GM12878 (cell line): Measurements from ENCODE around the gene B3GALT5. TPM values are rescaled to one million over a fixed set of nuclear protein-coding genes. Genes with fewer than 3 reads are reported as not detected.

Experiments
- ATAC-seq: fragments of 200-7000 bp; cut with Tn5 transposase; 3 replicates; pipeline ENCODE4 v1.9.1; 2020; ENCODE audit warnings: mild to moderate bottlenecking, moderate library complexity
- BruUV-seq: library from RNA; stranded (reverse); fragments of 400-500 nt; replicated peaks from 2 replicates; lab custom pipeline; 2021; lab: Mats Ljungman, UMichigan
- CTCF ChIA-PET: fragments of 300-600 bp; sonication (Branson Sonifier 250); formaldehyde crosslinking; extraction: SDS; loops from one replicate; lab custom pipeline; 2021; ENCODE audit warnings: inconsistent platforms; lab: Yijun Ruan, JAX
- POLR2A ChIA-PET: fragments of 350-600 bp; formaldehyde crosslinking; extraction: SDS; loops from one replicate; lab custom pipeline; 2021; ENCODE audit warnings: inconsistent platforms; lab: Charles Lee
- RAD21 ChIA-PET: fragments of 300-600 bp; sonication (Branson Sonifier 250); formaldehyde crosslinking; loops from one replicate; lab custom pipeline; 2023; ENCODE audit warnings: antibody characterized with exemption; ENCODE audit not compliant: unreplicated experiment; lab: Charles Lee
- SMC1A ChIA-PET: fragments of 300-600 bp; sonication (Branson Sonifier 250); formaldehyde crosslinking; loops from one replicate; lab custom pipeline; 2023; ENCODE audit not compliant: unreplicated experiment, uncharacterized antibody; lab: Charles Lee
- DNase-seq: peaks from one replicate; pipeline ENCODE4 v3.0.0-alpha.2; 2011; ENCODE audit warnings: low read depth, low spot score
- FAIRE-seq: peaks from 3 replicates; lab custom pipeline; 2011; peaks lifted over from hg19 to GRCh38; lab: Jason Lieb, UNC
- H2AFZ ChIP-seq: 2 replicates; pipeline ENCODE4 v1.6.0; 2011; ENCODE audit warnings: low read depth, low read length, control low read depth; ENCODE audit not compliant: control insufficient read depth
- H3K27ac ChIP-seq: 2 replicates; pipeline ENCODE4 v1.5.1; 2011; ENCODE audit warnings: control low read depth; ENCODE audit not compliant: control insufficient read depth, insufficient read depth
- H3K27me3 ChIP-seq, 2 experiments: replicated peaks in 1 of 2; 2 replicates each; pipeline versions ENCODE4 v1.6.0 to v1.6.1; 2011; ENCODE audit warnings: low read length in 1 of 2; ENCODE audit not compliant: control insufficient read depth in 2 of 2, insufficient read depth in 2 of 2
- H3K36me3 ChIP-seq, 2 experiments: 2 replicates each; pipeline ENCODE4 v1.5.1; 2011; ENCODE audit warnings: low read length in 1 of 2; ENCODE audit not compliant: control insufficient read depth in 2 of 2, insufficient read depth in 2 of 2
- H3K4me1 ChIP-seq: 2 replicates; pipeline ENCODE4 v1.6.1; 2011; ENCODE audit warnings: mild to moderate bottlenecking, low read length, moderate library complexity, mixed read lengths; ENCODE audit not compliant: control insufficient read depth, insufficient read depth
- H3K4me2 ChIP-seq: 2 replicates; pipeline ENCODE4 v1.6.0; 2011; ENCODE audit warnings: control low read depth; ENCODE audit not compliant: control insufficient read depth, insufficient read depth
- H3K4me3 ChIP-seq: fragments of 200-600 bp; sonication (generic); 2 replicates; pipeline ENCODE4 v1.5.1; 2016
- H3K79me2 ChIP-seq: 2 replicates; pipeline ENCODE4 v1.6.0; 2011; ENCODE audit warnings: low read length; ENCODE audit not compliant: control insufficient read depth, insufficient read depth
- H3K9ac ChIP-seq: 2 replicates; pipeline ENCODE4 v1.8.0; 2011; ENCODE audit warnings: low read length, control low read depth, mixed read lengths; ENCODE audit not compliant: control insufficient read depth, insufficient read depth
- H3K9me3 ChIP-seq: replicated peaks from 3 replicates; pipeline ENCODE4 v1.5.1; 2011; ENCODE audit warnings: mild to moderate bottlenecking, low read length; ENCODE audit not compliant: control insufficient read depth, insufficient read depth
- H4K20me1 ChIP-seq: 2 replicates; pipeline ENCODE4 v1.6.0; 2011; ENCODE audit not compliant: control insufficient read depth, insufficient read depth
- BHLHE40 ChIP-seq, 2 experiments: fragments of 450-650 bp in 1 of 2; IDR thresholded peaks; 2 replicates each; pipeline ENCODE4 v1.6.1; 2011 to 2017; ENCODE audit warnings: low read depth in 2 of 2, borderline replicate concordance in 1 of 2, improper control_type of control experiment in 1 of 2, low read length in 1 of 2, mild to moderate bottlenecking in 1 of 2
- CREB1 ChIP-seq: IDR thresholded peaks from 2 replicates; pipeline ENCODE4 v1.6.1; 2012; ENCODE audit warnings: low read depth, mild to moderate bottlenecking, inconsistent platforms
- ETV6 ChIP-seq, 2 experiments: fragments of 450-650 bp in 1 of 2; IDR thresholded peaks in 1 of 2; conservative IDR thresholded peaks in 1 of 2; 2 replicates each; pipeline ENCODE4 v1.6.1; 2014; ENCODE audit warnings: antibody characterized with exemption in 1 of 2, borderline replicate concordance in 1 of 2, low read depth in 1 of 2, mild to moderate bottlenecking in 1 of 2, moderate library complexity in 1 of 2
- HDGF ChIP-seq: fragments of 450-650 bp; IDR thresholded peaks from 2 replicates; pipeline ENCODE4 v1.6.1; 2016; ENCODE audit warnings: antibody characterized with exemption
- JUND ChIP-seq: IDR thresholded peaks from 2 replicates; pipeline ENCODE4 v1.6.1; 2012; ENCODE audit warnings: low read depth, mild to moderate bottlenecking, low read length, improper control_type of control experiment, moderate library complexity
- POU2F2 ChIP-seq: IDR thresholded peaks from 3 replicates; pipeline ENCODE4 v1.6.1; 2011; ENCODE audit warnings: low read depth, mild to moderate bottlenecking, low read length, borderline replicate concordance
- RFX5 ChIP-seq: IDR thresholded peaks from 2 replicates; pipeline ENCODE4 v1.6.1; 2011; ENCODE audit warnings: low read depth, low read length, improper control_type of control experiment
- TAF1 ChIP-seq: IDR thresholded peaks from 2 replicates; pipeline ENCODE4 v1.6.1; 2011; ENCODE audit warnings: mild to moderate bottlenecking, low read depth, low read length, borderline replicate concordance
- WRNIP1 ChIP-seq: IDR thresholded peaks from 2 replicates; pipeline ENCODE4 v1.6.1; 2011; ENCODE audit warnings: low read depth, low read length, improper control_type of control experiment, borderline replicate concordance
- ZZZ3 ChIP-seq: IDR thresholded peaks from 2 replicates; pipeline ENCODE4 v1.6.1; 2011; ENCODE audit warnings: low read depth; ENCODE audit not compliant: control insufficient read depth, insufficient read length
- WGBS: methylation state at CpG from one replicate; pipeline ENCODE4 v1.1.6; 2016; ENCODE audit warnings: low lambda C conversion rate; ENCODE audit not compliant: insufficient replicate concordance, insufficient coverage; ENCODE audit errors: missing lambda C conversion rate; 5-methylcytosine and 5-hydroxymethylcytosine counted together
- in situ Hi-C: fragments of 300-500 bp; cut with MboI; formaldehyde crosslinking; loops from 9 replicates; pipeline ENCODE4 v1.14.3; 2018; ENCODE audit warnings: mixed read lengths
- intact Hi-C: fragments of 100-400 bp; cut with micrococcal nuclease; formaldehyde crosslinking; loops from one replicate; pipeline ENCODE4 v1.14.2; 2022; ENCODE audit not compliant: unreplicated experiment
- polyA plus RNA-seq, 11 experiments: library from polyadenylated mRNA; depleted of rRNA in 4 of 11; unstranded in 6 of 11; stranded (reverse) in 5 of 11; fragments of >200 nt; fragmentation: Nextera tagmentation in 4 of 11; fragmentation: Illumina TruSeq in 1 of 11; extraction: Ambion mirVana in 4 of 11; extraction: Trizol in 1 of 11; gene quantifications; 1 replicate in 1 of 11; 2 replicates in 10 of 11; pipeline versions ENCODE4 v1.2.1 to v1.2.3, GENCODE V29; 2011 to 2016; ENCODE audit warnings: inconsistent platforms in 2 of 11, missing spikeins in 2 of 11, low read depth in 1 of 11
- total RNA-seq, 4 experiments: library from RNA; depleted of rRNA in 3 of 4; stranded (reverse); fragments of >200 nt in 3 of 4; fragmentation: Illumina TruSeq in 1 of 4; extraction: Trizol in 1 of 4; gene quantifications; 2 replicates each; pipeline versions ENCODE4 v1.2.1 to v1.2.3, GENCODE V29; 2013 to 2021
- TF ChIP-seq, protein P1 (sequence below): fragments of 450-650 bp; IDR thresholded peaks from 2 replicates; pipeline ENCODE4 v1.6.1; 2016; ENCODE audit warnings: mild to moderate bottlenecking
- TF ChIP-seq, protein P2 (sequence below): fragments of 450-650 bp; IDR thresholded peaks from 2 replicates; pipeline ENCODE4 v1.6.1; 2016; ENCODE audit warnings: mild to moderate bottlenecking
- TF ChIP-seq, protein P3 (sequence below): fragments of 450-650 bp; IDR thresholded peaks from 2 replicates; pipeline ENCODE4 v1.6.1; 2017; ENCODE audit warnings: mild to moderate bottlenecking, moderate library complexity
- TF ChIP-seq, protein P4 (sequence below): IDR thresholded peaks from 2 replicates; pipeline ENCODE4 v1.6.1; 2011; ENCODE audit warnings: mild to moderate bottlenecking, low read depth, low read length, moderate library complexity; ENCODE audit not compliant: insufficient replicate concordance
- TF ChIP-seq, protein P5 (sequence below): fragments of 450-650 bp; IDR thresholded peaks from 2 replicates; pipeline ENCODE4 v1.6.1; 2017; ENCODE audit warnings: low read depth, mild to moderate bottlenecking, moderate library complexity

Gene B3GALT5
- total and polyA plus RNA-seq, 10 of the 15 experiments (the other 5 are each of a cell fraction or from before 2014, with no cell fraction given), result 0.03 to 0.04 TPM; not detected in 8

DNA sequence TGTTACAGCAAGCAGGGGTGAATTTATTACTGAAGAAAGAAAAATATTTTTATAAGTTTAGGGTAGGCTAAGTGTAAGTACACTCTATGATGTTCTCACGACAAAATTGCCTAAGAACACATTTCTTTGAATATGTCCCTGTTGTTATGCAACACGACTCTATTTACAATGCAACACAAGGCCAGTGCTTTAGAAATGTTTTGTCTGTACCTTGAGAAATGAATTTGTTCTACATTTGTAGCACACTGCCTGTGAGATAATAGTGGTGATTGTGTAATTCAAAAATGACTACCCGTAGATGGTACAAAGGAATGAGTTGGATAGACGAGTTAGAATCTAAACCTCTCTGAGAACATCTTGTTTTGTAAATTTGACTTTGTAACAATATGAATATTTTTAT lies 68.5 kb downstream of the B3GALT5 start:
- H3K4me2 ChIP-seq, result no peak overlapping the region
- TF ChIP-seq, protein P1, sequence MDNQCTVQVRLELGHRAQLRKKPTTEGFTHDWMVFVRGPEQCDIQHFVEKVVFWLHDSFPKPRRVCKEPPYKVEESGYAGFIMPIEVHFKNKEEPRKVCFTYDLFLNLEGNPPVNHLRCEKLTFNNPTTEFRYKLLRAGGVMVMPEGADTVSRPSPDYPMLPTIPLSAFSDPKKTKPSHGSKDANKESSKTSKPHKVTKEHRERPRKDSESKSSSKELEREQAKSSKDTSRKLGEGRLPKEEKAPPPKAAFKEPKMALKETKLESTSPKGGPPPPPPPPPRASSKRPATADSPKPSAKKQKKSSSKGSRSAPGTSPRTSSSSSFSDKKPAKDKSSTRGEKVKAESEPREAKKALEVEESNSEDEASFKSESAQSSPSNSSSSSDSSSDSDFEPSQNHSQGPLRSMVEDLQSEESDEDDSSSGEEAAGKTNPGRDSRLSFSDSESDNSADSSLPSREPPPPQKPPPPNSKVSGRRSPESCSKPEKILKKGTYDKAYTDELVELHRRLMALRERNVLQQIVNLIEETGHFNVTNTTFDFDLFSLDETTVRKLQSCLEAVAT, result no peak
- TF ChIP-seq BHLHE40 (IDR thresholded peaks at IDR 0.05; ENCODE audit: borderline replicate concordance in 1 of 2, low read depth in 2 of 2, low read length in 1 of 2), result no peak
- TF ChIP-seq CREB1, result no peak
- TF ChIP-seq JUND, result no peak
- no peak for TF ChIP-seq RFX5
- TF ChIP-seq, protein P2, sequence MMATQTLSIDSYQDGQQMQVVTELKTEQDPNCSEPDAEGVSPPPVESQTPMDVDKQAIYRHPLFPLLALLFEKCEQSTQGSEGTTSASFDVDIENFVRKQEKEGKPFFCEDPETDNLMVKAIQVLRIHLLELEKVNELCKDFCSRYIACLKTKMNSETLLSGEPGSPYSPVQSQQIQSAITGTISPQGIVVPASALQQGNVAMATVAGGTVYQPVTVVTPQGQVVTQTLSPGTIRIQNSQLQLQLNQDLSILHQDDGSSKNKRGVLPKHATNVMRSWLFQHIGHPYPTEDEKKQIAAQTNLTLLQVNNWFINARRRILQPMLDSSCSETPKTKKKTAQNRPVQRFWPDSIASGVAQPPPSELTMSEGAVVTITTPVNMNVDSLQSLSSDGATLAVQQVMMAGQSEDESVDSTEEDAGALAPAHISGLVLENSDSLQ, result no peak
- TF ChIP-seq ZZZ3, result no peak
- TF ChIP-seq, protein P3, sequence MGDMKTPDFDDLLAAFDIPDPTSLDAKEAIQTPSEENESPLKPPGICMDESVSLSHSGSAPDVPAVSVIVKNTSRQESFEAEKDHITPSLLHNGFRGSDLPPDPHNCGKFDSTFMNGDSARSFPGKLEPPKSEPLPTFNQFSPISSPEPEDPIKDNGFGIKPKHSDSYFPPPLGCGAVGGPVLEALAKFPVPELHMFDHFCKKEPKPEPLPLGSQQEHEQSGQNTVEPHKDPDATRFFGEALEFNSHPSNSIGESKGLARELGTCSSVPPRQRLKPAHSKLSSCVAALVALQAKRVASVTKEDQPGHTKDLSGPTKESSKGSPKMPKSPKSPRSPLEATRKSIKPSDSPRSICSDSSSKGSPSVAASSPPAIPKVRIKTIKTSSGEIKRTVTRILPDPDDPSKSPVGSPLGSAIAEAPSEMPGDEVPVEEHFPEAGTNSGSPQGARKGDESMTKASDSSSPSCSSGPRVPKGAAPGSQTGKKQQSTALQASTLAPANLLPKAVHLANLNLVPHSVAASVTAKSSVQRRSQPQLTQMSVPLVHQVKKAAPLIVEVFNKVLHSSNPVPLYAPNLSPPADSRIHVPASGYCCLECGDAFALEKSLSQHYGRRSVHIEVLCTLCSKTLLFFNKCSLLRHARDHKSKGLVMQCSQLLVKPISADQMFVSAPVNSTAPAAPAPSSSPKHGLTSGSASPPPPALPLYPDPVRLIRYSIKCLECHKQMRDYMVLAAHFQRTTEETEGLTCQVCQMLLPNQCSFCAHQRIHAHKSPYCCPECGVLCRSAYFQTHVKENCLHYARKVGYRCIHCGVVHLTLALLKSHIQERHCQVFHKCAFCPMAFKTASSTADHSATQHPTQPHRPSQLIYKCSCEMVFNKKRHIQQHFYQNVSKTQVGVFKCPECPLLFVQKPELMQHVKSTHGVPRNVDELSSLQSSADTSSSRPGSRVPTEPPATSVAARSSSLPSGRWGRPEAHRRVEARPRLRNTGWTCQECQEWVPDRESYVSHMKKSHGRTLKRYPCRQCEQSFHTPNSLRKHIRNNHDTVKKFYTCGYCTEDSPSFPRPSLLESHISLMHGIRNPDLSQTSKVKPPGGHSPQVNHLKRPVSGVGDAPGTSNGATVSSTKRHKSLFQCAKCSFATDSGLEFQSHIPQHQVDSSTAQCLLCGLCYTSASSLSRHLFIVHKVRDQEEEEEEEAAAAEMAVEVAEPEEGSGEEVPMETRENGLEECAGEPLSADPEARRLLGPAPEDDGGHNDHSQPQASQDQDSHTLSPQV, result no peak
- TF ChIP-seq POU2F2, result no peak
- no peak for TF ChIP-seq ETV6 (conservative IDR thresholded peaks at IDR 0.05 in 1 of 2, IDR thresholded peaks at IDR 0.05 in 1 of 2; ENCODE audit: borderline replicate concordance in 1 of 2, low read depth in 1 of 2)
- TF ChIP-seq HDGF, result no peak
- TF ChIP-seq WRNIP1, result no peak
- TF ChIP-seq, protein P4, sequence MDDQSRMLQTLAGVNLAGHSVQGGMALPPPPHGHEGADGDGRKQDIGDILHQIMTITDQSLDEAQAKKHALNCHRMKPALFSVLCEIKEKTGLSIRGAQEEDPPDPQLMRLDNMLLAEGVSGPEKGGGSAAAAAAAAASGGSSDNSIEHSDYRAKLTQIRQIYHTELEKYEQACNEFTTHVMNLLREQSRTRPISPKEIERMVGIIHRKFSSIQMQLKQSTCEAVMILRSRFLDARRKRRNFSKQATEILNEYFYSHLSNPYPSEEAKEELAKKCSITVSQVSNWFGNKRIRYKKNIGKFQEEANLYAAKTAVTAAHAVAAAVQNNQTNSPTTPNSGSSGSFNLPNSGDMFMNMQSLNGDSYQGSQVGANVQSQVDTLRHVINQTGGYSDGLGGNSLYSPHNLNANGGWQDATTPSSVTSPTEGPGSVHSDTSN, result no peak
- TF ChIP-seq, protein P5, sequence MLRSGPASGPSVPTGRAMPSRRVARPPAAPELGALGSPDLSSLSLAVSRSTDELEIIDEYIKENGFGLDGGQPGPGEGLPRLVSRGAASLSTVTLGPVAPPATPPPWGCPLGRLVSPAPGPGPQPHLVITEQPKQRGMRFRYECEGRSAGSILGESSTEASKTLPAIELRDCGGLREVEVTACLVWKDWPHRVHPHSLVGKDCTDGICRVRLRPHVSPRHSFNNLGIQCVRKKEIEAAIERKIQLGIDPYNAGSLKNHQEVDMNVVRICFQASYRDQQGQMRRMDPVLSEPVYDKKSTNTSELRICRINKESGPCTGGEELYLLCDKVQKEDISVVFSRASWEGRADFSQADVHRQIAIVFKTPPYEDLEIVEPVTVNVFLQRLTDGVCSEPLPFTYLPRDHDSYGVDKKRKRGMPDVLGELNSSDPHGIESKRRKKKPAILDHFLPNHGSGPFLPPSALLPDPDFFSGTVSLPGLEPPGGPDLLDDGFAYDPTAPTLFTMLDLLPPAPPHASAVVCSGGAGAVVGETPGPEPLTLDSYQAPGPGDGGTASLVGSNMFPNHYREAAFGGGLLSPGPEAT, result no peak
- no peak for TF ChIP-seq TAF1

More for the DNA sequence above, 68.5 kb downstream of the B3GALT5 start:
- H3K4me1 ChIP-seq, result no peaks in the 10 kb centered on the region
- RAD21 ChIA-PET, result no interaction called here
- SMC1A ChIA-PET, result no interaction called here
- FAIRE-seq, result no peak
- intact Hi-C loops (no loop called here), in situ Hi-C loops (no loop called here)
- no peak overlapping the region for H3K27ac ChIP-seq
- ATAC-seq, result no peak
- H3K9me3 ChIP-seq, result no peaks in the 10 kb centered on the region; the same call in 2 of the 3 replicates
- no peaks in the 10 kb centered on the region for H3K79me2 ChIP-seq
- 10% methylated on average over 4 of the region's 4 CpGs for WGBS
- H3K36me3 ChIP-seq, result no peaks in the 10 kb centered on the region
- H3K4me3 ChIP-seq, result no peak overlapping the region
- CTCF ChIA-PET, result no interaction called here
- BruUV-seq, result no TSS peak
- no peaks in the 10 kb centered on the region for H3K27me3 ChIP-seq
- POLR2A ChIA-PET, result no interaction called here
- no peak overlapping the region for H2AFZ ChIP-seq
- DNase-seq, result no peak
- no peaks in the 10 kb centered on the region for H4K20me1 ChIP-seq
- H3K9ac ChIP-seq, result no peak overlapping the region
